HCT116 (cell line): ENCODE results near the gene ABCA1. TPM values are rescaled to one million over a fixed set of nuclear protein-coding genes. Genes with fewer than 3 reads are reported as not detected.

Experiments used
- ATAC-seq: fragments of 200-7000 bp; cut with Tn5 transposase; 2 replicates; pipeline ENCODE4 v1.9.1; 2020; ENCODE audit warnings: mild to moderate bottlenecking, moderate library complexity
- BruUV-seq: library from RNA; stranded (reverse); fragments of 400-500 nt; replicated peaks from 2 replicates; lab custom pipeline; 2021; lab: Mats Ljungman, UMichigan
- CTCF ChIA-PET: fragments of 300-600 bp; sonication (Branson Sonifier 250); formaldehyde crosslinking; loops from one replicate; lab custom pipeline; 2021; ENCODE audit warnings: antibody characterized with exemption; lab: Charles Lee
- POLR2A ChIA-PET: fragments of 300-600, 350-600 bp; sonication (Branson Sonifier 250); formaldehyde crosslinking; loops from one replicate; lab custom pipeline; 2021; ENCODE audit warnings: antibody characterized with exemption; lab: Charles Lee
- RAD21 ChIA-PET, 2 experiments: fragments of 300-600 bp; sonication (Branson Sonifier 250); formaldehyde crosslinking; loops; one replicate each; lab custom pipeline; 2023; ENCODE audit warnings: low total read pairs in 2 of 2; ENCODE audit not compliant: uncharacterized antibody in 2 of 2, unreplicated experiment in 2 of 2, low non-redundant PET in 1 of 2; lab: Charles Lee
- DNase-seq: peaks from one replicate; pipeline ENCODE4 v3.0.0-alpha.2; 2010; ENCODE audit warnings: low read depth, low spot score
- H2AFZ ChIP-seq: fragments of 200-600 bp; shearing (Covaris generic), sonication (generic); 2 replicates; pipeline ENCODE4 v1.6.1; 2017; ENCODE audit warnings: low read depth, mixed run types, mixed read lengths, antibody characterized with exemption, low read length; ENCODE audit not compliant: poor library complexity, severe bottlenecking
- H3K27ac ChIP-seq: 2 replicates; pipeline ENCODE4 v1.5.1; 2012; ENCODE audit warnings: low read depth, low read length
- H3K27me3 ChIP-seq: fragments of 200-600 bp; sonication (generic); 2 replicates; pipeline ENCODE4 v1.6.1; 2016; ENCODE audit warnings: mixed run types, low read length, mixed read lengths; ENCODE audit not compliant: insufficient read depth
- H3K36me3 ChIP-seq, 2 experiments: fragments of 200-500 bp in 1 of 2; fragments of 200-600 bp in 1 of 2; sonication (Bioruptor generic) in 1 of 2; sonication (generic) in 1 of 2; 2 replicates each; pipeline versions ENCODE4 v1.5.1 to v1.6.1; 2014 to 2016; ENCODE audit warnings: low read length in 2 of 2, inconsistent platforms in 1 of 2, mixed read lengths in 1 of 2, mixed run types in 1 of 2; ENCODE audit not compliant: insufficient read depth in 2 of 2, control insufficient read depth in 1 of 2
- H3K4me1 ChIP-seq, 2 experiments: fragments of 200-600 bp in 1 of 2; sonication (generic) in 1 of 2; 2 replicates each; pipeline versions ENCODE4 v1.5.1 to v1.6.1; 2012 to 2017; ENCODE audit warnings: low read length in 2 of 2, inconsistent platforms in 1 of 2, mild to moderate bottlenecking in 1 of 2, mixed read lengths in 1 of 2, mixed run types in 1 of 2, moderate library complexity in 1 of 2; ENCODE audit not compliant: insufficient read depth in 2 of 2, control insufficient read depth in 1 of 2
- H3K4me2 ChIP-seq: fragments of 200-600 bp; sonication (generic); 2 replicates; pipeline ENCODE4 v1.6.1; 2017; ENCODE audit warnings: mixed run types, low read length, mixed read lengths
- H3K4me3 ChIP-seq, 2 experiments: fragments of 200-600 bp in 1 of 2; sonication (generic) in 1 of 2; replicated peaks in 1 of 2; 2 replicates each; pipeline ENCODE4 v1.5.1; 2011 to 2016; ENCODE audit warnings: low read length in 2 of 2, control low read depth in 1 of 2, low read depth in 1 of 2, mild to moderate bottlenecking in 1 of 2, mixed read lengths in 1 of 2, mixed run types in 1 of 2
- H3K79me2 ChIP-seq: fragments of 200-600 bp; sonication (generic); 2 replicates; pipeline ENCODE4 v1.6.1; 2017; ENCODE audit warnings: mild to moderate bottlenecking, mixed run types, low read length, moderate library complexity, mixed read lengths; ENCODE audit not compliant: insufficient read depth
- H3K9ac ChIP-seq: fragments of 200-600 bp; sonication (generic); 2 replicates; pipeline ENCODE4 v1.6.1; 2016; ENCODE audit warnings: low read length, mixed read lengths
- H3K9me2 ChIP-seq: fragments of 200-600 bp; sonication (generic), shearing (Covaris generic); 2 replicates; pipeline ENCODE4 v1.6.1; 2017; ENCODE audit warnings: mixed run types, mild to moderate bottlenecking, moderate library complexity; ENCODE audit not compliant: insufficient read depth
- H3K9me3 ChIP-seq, 2 experiments: fragments of 200-500 bp in 1 of 2; fragments of 200-600 bp in 1 of 2; sonication (Bioruptor generic) in 1 of 2; sonication (generic) in 1 of 2; 2 replicates each; pipeline ENCODE4 v1.6.1; 2014 to 2017; ENCODE audit warnings: low read length in 2 of 2, mixed read lengths in 2 of 2, inconsistent platforms in 1 of 2, low read depth in 1 of 2, mild to moderate bottlenecking in 1 of 2, mixed run types in 1 of 2, moderate library complexity in 1 of 2; ENCODE audit not compliant: control insufficient read depth in 1 of 2, insufficient read depth in 1 of 2
- H4K20me1 ChIP-seq: fragments of 200-600 bp; sonication (generic), shearing (Covaris generic); 2 replicates; pipeline ENCODE4 v1.6.1; 2017; ENCODE audit warnings: mixed run types, mild to moderate bottlenecking, moderate library complexity; ENCODE audit not compliant: insufficient read depth
- CEBPB ChIP-seq: IDR thresholded peaks from 2 replicates; pipeline ENCODE4 v1.6.1; 2012; ENCODE audit warnings: low read depth
- EGR1 ChIP-seq: IDR thresholded peaks from 2 replicates; pipeline ENCODE4 v1.6.1; 2012; ENCODE audit warnings: low read depth
- ELF1 ChIP-seq: IDR thresholded peaks from 2 replicates; pipeline ENCODE4 v1.6.1; 2012; ENCODE audit warnings: low read depth, borderline replicate concordance
- EZH2phosphoT487 ChIP-seq: fragments of 200-600 bp; IDR thresholded peaks from 2 replicates; pipeline ENCODE4 v1.6.1; 2018; ENCODE audit warnings: antibody characterized with exemption, borderline replicate concordance
- FOSL1 ChIP-seq: IDR thresholded peaks from 2 replicates; pipeline ENCODE4 v1.6.1; 2012; ENCODE audit warnings: low read depth
- JUND ChIP-seq: IDR thresholded peaks from 2 replicates; pipeline ENCODE4 v1.6.1; 2012
- POLR2AphosphoS5 ChIP-seq: IDR thresholded peaks from 2 replicates; pipeline ENCODE4 v1.6.1; 2011; ENCODE audit warnings: mild to moderate bottlenecking, low read depth, low read length, moderate library complexity
- SIN3A ChIP-seq: IDR thresholded peaks from 2 replicates; pipeline ENCODE4 v1.6.1; 2012; ENCODE audit warnings: low read depth
- TCF7L2 ChIP-seq: IDR thresholded peaks from 2 replicates; pipeline ENCODE4 v1.7.0; 2011; ENCODE audit warnings: borderline replicate concordance, inconsistent platforms; ENCODE audit not compliant: insufficient read depth, insufficient read length; ENCODE audit errors: extremely low read depth
- ZFX ChIP-seq: fragments of 450-650 bp; IDR thresholded peaks from 2 replicates; pipeline ENCODE4 v1.6.1; 2017
- ZNF274 ChIP-seq: fragments of 200-500 bp; sonication (Bioruptor generic); IDR thresholded peaks from 2 replicates; pipeline ENCODE4 v1.6.1; 2014; ENCODE audit warnings: mild to moderate bottlenecking, low read depth, low read length, inconsistent platforms
- intact Hi-C: fragments of 100-400 bp; cut with micrococcal nuclease; formaldehyde crosslinking; loops from 2 replicates; pipeline ENCODE4 v1.10.0; 2022
- total RNA-seq: library from RNA; stranded (reverse); gene quantifications from one replicate; pipeline ENCODE4 v1.2.1, GENCODE V29; 2021; ENCODE audit not compliant: unreplicated experiment
- TF ChIP-seq, protein P1 (sequence below), 3 experiments: fragments of 200-600 bp in 1 of 3; sonication (generic) in 1 of 3; IDR thresholded peaks in 2 of 3; conservative IDR thresholded peaks in 1 of 3; 2 replicates each; pipeline ENCODE4 v1.5.1; 2012 to 2017; ENCODE audit warnings: low read depth in 2 of 3, low read length in 2 of 3, antibody characterized with exemption in 1 of 3, borderline replicate concordance in 1 of 3, control low read depth in 1 of 3, mild to moderate bottlenecking in 1 of 3, mixed read lengths in 1 of 3, mixed run types in 1 of 3, moderate library complexity in 1 of 3; ENCODE audit not compliant: insufficient read depth in 1 of 3
- TF ChIP-seq, protein P2 (sequence below): IDR thresholded peaks from 2 replicates; pipeline ENCODE4 v1.6.1; 2011; ENCODE audit warnings: mild to moderate bottlenecking, low read length, moderate library complexity; ENCODE audit not compliant: insufficient replicate concordance; ENCODE audit errors: extremely low read depth

The ABCA1 gene
- total RNA-seq, 1 experiment from 2014 or later, result 0.89 TPM

DNA sequence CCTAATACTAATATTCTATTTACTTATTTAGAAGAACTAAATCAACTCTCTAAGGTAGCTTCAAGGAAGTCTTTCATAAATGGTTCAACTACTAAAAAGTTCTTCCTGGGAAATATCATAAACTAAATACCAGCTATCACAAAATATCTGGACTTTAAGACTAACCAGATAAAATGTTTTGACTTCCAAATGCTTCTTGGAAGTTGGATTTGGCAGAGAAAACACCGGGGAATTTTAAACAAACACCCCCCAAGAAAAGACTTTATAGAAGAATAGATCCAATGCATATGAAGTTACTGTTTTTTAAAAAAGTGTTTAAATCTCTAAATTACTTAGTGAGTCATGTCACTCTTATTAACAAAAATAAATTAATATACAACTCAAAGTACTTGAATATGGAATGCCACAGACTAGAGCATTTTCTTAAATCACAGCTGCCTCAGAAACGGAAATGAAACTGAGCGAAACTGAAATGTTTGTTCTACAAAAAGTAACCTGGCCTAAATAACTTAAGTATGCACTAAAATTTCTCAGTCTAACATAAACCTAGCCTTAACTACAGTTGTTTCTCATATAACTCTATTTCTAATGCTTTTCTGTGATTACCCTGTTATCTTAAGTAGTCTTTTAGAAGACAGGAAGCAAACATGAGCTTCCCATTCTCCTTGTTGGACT, 6.8 kb downstream of the ABCA1 start:
- H4K20me1 ChIP-seq, result no peaks in the 10 kb centered on the region
- H3K9me3 ChIP-seq, result no peaks in the 10 kb centered on the region
- no peak for ATAC-seq
- no peak overlapping the region for H2AFZ ChIP-seq
- H3K4me1 ChIP-seq, result peaks cover 4 to 6% of the 10 kb centered on the region in 2 experiments; a peak in 3 of 4 replicates
- intact Hi-C loops, result loop anchor here (5.0 kb wide), 1 partner anchor 326 kb away; no protein-coding TSS in a partner anchor
- no peaks in the 10 kb centered on the region for H3K9me2 ChIP-seq
- H3K9ac ChIP-seq, result no peak overlapping the region
- BruUV-seq, result no TSS peak
- H3K4me2 ChIP-seq, result no peak overlapping the region
- H3K36me3 ChIP-seq, result no peaks in the 10 kb centered on the region
- no peak overlapping the region for H3K27ac ChIP-seq
- POLR2A ChIA-PET, result no interaction called here
- no peak for DNase-seq
- H3K4me3 ChIP-seq, result no peak overlapping the region
- no peaks in the 10 kb centered on the region for H3K79me2 ChIP-seq
- RAD21 ChIA-PET, result no interaction called here
- no peak for TF ChIP-seq JUND
- no peak for TF ChIP-seq EGR1
- TF ChIP-seq EZH2phosphoT487, result no peak
- TF ChIP-seq ELF1, result no peak
- TF ChIP-seq, protein P1, sequence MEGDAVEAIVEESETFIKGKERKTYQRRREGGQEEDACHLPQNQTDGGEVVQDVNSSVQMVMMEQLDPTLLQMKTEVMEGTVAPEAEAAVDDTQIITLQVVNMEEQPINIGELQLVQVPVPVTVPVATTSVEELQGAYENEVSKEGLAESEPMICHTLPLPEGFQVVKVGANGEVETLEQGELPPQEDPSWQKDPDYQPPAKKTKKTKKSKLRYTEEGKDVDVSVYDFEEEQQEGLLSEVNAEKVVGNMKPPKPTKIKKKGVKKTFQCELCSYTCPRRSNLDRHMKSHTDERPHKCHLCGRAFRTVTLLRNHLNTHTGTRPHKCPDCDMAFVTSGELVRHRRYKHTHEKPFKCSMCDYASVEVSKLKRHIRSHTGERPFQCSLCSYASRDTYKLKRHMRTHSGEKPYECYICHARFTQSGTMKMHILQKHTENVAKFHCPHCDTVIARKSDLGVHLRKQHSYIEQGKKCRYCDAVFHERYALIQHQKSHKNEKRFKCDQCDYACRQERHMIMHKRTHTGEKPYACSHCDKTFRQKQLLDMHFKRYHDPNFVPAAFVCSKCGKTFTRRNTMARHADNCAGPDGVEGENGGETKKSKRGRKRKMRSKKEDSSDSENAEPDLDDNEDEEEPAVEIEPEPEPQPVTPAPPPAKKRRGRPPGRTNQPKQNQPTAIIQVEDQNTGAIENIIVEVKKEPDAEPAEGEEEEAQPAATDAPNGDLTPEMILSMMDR (IDR thresholded peaks at IDR 0.05 in 2 of 3, conservative IDR thresholded peaks at IDR 0.05 in 1 of 3; ENCODE audit: borderline replicate concordance in 1 of 3, insufficient read depth in 1 of 3, low read depth in 2 of 3, low read length in 2 of 3), result no peak
- TF ChIP-seq FOSL1, result no peak
- no peak for TF ChIP-seq CEBPB
- no peak for TF ChIP-seq ZFX
- TF ChIP-seq TCF7L2, result no peak
- no peak for TF ChIP-seq ZNF274
- TF ChIP-seq, protein P2, sequence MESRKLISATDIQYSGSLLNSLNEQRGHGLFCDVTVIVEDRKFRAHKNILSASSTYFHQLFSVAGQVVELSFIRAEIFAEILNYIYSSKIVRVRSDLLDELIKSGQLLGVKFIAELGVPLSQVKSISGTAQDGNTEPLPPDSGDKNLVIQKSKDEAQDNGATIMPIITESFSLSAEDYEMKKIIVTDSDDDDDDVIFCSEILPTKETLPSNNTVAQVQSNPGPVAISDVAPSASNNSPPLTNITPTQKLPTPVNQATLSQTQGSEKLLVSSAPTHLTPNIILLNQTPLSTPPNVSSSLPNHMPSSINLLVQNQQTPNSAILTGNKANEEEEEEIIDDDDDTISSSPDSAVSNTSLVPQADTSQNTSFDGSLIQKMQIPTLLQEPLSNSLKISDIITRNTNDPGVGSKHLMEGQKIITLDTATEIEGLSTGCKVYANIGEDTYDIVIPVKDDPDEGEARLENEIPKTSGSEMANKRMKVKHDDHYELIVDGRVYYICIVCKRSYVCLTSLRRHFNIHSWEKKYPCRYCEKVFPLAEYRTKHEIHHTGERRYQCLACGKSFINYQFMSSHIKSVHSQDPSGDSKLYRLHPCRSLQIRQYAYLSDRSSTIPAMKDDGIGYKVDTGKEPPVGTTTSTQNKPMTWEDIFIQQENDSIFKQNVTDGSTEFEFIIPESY, result no peak
- TF ChIP-seq SIN3A, result no peak
- TF ChIP-seq POLR2AphosphoS5, result no peak
- no peaks in the 10 kb centered on the region for H3K27me3 ChIP-seq
- CTCF ChIA-PET, result no interaction called here
